Measurements from ENCODE around the gene VPS8. TPM values are rescaled to one million over a fixed set of nuclear protein-coding genes. Genes with fewer than 3 reads are reported as not detected.

Gene VPS8
- total and polyA plus RNA-seq, 2 of the 8 experiments (the other 6 are each of a cell fraction or from before 2014, with no cell fraction given) = 13.0 to 41.0 TPM

DNA sequence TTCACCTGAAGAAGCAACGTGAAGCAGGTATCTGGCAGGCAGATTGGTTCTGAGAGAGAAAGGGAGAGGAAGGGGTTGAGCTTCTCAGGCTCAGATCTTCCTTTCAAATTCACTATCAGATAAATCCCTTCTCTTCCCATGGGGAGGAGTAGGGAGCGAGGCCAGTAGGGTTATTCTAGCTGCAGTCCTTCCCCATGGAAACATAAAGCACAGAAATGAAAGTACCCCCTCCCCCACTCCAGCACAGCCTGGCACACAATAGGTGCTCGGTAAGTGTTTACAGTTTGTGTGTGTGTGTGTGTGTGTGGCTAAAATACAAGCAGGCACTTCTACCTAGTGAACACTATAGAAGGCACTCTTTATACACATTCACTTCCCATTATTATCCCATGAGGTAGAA lies 20.8 kb upstream of the VPS8 start (continued):
- TF ChIP-seq KDM5A (IDR thresholded peaks at IDR 0.05; ENCODE audit: low read length) = no peak
- no peak for TF ChIP-seq SIX5 (IDR thresholded peaks at IDR 0.05; ENCODE audit: low read depth, low read length)
- TF ChIP-seq CHD2 (IDR thresholded peaks at IDR 0.05; ENCODE audit: low read length) = no peak
- no peak for TF ChIP-seq EP300 (IDR thresholded peaks at IDR 0.05; ENCODE audit: borderline replicate concordance in 1 of 2, low read depth in 2 of 2, low read length in 2 of 2)
- TF ChIP-seq EGR1 (IDR thresholded peaks at IDR 0.05; ENCODE audit: borderline replicate concordance, low read depth, low read length) = no peak
